HFFc6 (cell line): ENCODE results near the gene ZDHHC16. TPM values are rescaled to one million over a fixed set of nuclear protein-coding genes. Genes with fewer than 3 reads are reported as not detected.

Experiments
- DNase-seq: peaks from one replicate; pipeline ENCODE4 v3.0.0-alpha.2; 2018
- H3K27ac Mint-ChIP-seq: 2 replicates; pipeline ENCODE4 v1.8.0; 2020; ENCODE audit warnings: mild to moderate bottlenecking, mixed read lengths
- H3K27me3 Mint-ChIP-seq: 2 replicates; pipeline ENCODE4 v1.8.0; 2021; ENCODE audit warnings: mild to moderate bottlenecking, moderate library complexity, mixed read lengths; ENCODE audit not compliant: insufficient read depth
- H3K36me3 Mint-ChIP-seq: 2 replicates; pipeline ENCODE4 v1.8.0; 2021; ENCODE audit warnings: low read depth, mixed read lengths
- H3K4me1 Mint-ChIP-seq: 2 replicates; pipeline ENCODE4 v1.8.0; 2020; ENCODE audit warnings: low read depth, mixed read lengths
- H3K4me3 Mint-ChIP-seq: 2 replicates; pipeline ENCODE4 v1.8.0; 2020; ENCODE audit warnings: mild to moderate bottlenecking, moderate library complexity, mixed read lengths
- H3K9me3 Mint-ChIP-seq: 2 replicates; pipeline ENCODE4 v1.8.0; 2020; ENCODE audit warnings: mild to moderate bottlenecking, mixed read lengths
- total RNA-seq, 6 experiments: library from RNA; stranded (reverse); fragmentation: NEBNext Ultra II Directional; extraction: Animal tissue kit (Norgen Biotek cat#: 25700); gene quantifications; 2 replicates in 1 of 6; 3 replicates in 5 of 6; pipeline ENCODE4 v1.2.3, GENCODE V29; 2021
- TF ChIP-seq, protein P1 (sequence below): fragments of 200-600 bp; sonication (generic); IDR thresholded peaks from 2 replicates; pipeline ENCODE4 v1.5.0; 2021; ENCODE audit warnings: antibody characterized with exemption, mild to moderate bottlenecking

ZDHHC16 gene
- total RNA-seq, 6 experiments from 2014 or later = 60.7 to 64.9 (median 63.1) TPM

DNA sequence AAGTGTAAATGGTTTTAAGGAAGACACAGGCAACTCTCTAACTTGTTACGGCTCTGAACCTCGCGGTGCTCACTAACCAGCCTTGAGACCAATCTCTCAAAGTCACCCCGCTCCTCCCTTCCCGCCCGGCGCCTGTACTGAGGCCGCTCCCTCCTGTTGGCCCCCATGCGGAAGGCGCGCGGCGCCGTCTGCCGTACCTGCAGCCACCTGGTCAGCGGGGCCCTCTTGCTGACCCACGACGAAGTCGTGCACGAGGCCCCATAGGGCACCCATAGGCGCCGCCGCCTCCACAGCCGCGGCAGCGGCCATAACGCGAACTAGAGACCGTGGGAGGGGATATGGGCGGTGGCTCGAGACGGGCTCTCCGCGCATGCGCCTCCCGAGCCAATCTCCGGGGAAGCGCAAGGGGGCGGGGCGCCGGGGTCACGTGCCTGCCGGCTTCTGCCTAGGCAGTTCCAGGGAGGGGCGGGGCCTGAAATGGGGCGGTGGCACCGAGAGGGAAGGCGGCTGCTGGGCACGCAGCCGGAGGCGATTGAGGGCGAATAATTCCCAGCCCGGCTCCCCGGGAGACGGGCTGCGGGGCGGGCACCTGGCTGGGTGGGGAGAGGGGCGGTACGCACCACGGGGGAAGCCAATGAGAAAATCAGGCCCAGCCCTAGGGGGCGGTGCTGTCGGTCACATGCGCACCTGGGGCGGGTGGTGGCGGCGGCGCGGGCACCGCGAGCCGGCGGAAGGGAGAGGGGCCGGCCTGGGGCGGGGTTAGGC lies 52.3 kb downstream of the ZDHHC16 start, which contains the start of gene MMS19:
Gene MMS19 (minus strand): TSS at position 347 of the 765 bp plus-strand sequence. CDS start 38 bp downstream, at position 309.
- Mint-ChIP-seq H3K27me3 (no peaks in the 10 kb centered on the region; the same call in none of the 2 replicates), H3K4me3 (peak within 1 kb of the TSS; percentile 93), H3K4me1 (peaks cover 57% of the 10 kb centered on the region)

GRCh38 chr10:97498841-97499560 lies 53.0 kb downstream of the ZDHHC16 start, which contains the start of gene UBTD1:
Gene UBTD1 (plus strand): TSS chr10:97498924. CDS start chr10:97499204, 280 bp downstream.
- Mint-ChIP-seq H3K27me3 (no peaks in the 10 kb centered on the region; the same call in none of the 2 replicates), H3K4me1 (peaks cover 55% of the 10 kb centered on the region), H3K9me3 (no peaks in the 10 kb centered on the region), H3K36me3 (no peaks in the 10 kb centered on the region; the same call in 1 of the 2 replicates), H3K27ac (peak within 1 kb of the TSS; percentile 83), H3K4me3 (peak within 1 kb of the TSS; percentile 93)
- no peak for DNase-seq
- TF ChIP-seq, protein P1, sequence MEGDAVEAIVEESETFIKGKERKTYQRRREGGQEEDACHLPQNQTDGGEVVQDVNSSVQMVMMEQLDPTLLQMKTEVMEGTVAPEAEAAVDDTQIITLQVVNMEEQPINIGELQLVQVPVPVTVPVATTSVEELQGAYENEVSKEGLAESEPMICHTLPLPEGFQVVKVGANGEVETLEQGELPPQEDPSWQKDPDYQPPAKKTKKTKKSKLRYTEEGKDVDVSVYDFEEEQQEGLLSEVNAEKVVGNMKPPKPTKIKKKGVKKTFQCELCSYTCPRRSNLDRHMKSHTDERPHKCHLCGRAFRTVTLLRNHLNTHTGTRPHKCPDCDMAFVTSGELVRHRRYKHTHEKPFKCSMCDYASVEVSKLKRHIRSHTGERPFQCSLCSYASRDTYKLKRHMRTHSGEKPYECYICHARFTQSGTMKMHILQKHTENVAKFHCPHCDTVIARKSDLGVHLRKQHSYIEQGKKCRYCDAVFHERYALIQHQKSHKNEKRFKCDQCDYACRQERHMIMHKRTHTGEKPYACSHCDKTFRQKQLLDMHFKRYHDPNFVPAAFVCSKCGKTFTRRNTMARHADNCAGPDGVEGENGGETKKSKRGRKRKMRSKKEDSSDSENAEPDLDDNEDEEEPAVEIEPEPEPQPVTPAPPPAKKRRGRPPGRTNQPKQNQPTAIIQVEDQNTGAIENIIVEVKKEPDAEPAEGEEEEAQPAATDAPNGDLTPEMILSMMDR = no peak; the same call in none of the 2 replicates

More for the DNA sequence above, 52.3 kb downstream of the ZDHHC16 start, which contains the start of gene MMS19:
- TF ChIP-seq, protein P1 = peak; percentile 60
- Mint-ChIP-seq H3K36me3 (no peaks in the 10 kb centered on the region; the same call in 1 of the 2 replicates), H3K9me3 (no peaks in the 10 kb centered on the region), H3K27ac (peak within 1 kb of the TSS; percentile 81)
- peak; percentile 97 for DNase-seq

GRCh38 chr10:97499561-97500296 lies 53.8 kb downstream of the ZDHHC16 start:
- TF ChIP-seq, protein P1 = no peak
- Mint-ChIP-seq H3K27ac (peak overlapping the region; percentile 83), H3K27me3 (no peaks in the 10 kb centered on the region; the same call in none of the 2 replicates), H3K4me1 (peaks cover 48% of the 10 kb centered on the region), H3K36me3 (no peaks in the 10 kb centered on the region; the same call in 1 of the 2 replicates), H3K4me3 (peak overlapping the region; percentile 92), H3K9me3 (no peaks in the 10 kb centered on the region)
- DNase-seq = peak; percentile 59

DNA sequence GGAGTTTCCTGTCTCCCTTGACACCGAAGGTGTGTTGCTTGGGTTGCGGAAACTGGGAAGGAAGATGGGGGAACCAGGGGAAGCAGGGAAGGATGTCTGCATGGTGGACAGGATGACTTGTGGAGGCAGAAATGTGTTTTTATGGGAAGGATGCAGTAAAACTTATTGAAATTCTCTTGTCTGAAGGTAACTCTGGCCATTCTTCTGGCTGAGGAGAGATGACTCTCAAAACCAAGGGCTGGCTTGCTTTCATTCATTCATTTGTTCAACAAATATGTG lies 54.3 kb downstream of the ZDHHC16 start:
- DNase-seq = no peak
- Mint-ChIP-seq H3K27me3 (no peaks in the 10 kb centered on the region; the same call in none of the 2 replicates), H3K36me3 (no peaks in the 10 kb centered on the region; the same call in 1 of the 2 replicates), H3K27ac (peak overlapping the region; percentile 83), H3K4me3 (peak overlapping the region; percentile 92), H3K9me3 (no peaks in the 10 kb centered on the region), H3K4me1 (peaks cover 43% of the 10 kb centered on the region)
- TF ChIP-seq, protein P1 = no peak

DNA sequence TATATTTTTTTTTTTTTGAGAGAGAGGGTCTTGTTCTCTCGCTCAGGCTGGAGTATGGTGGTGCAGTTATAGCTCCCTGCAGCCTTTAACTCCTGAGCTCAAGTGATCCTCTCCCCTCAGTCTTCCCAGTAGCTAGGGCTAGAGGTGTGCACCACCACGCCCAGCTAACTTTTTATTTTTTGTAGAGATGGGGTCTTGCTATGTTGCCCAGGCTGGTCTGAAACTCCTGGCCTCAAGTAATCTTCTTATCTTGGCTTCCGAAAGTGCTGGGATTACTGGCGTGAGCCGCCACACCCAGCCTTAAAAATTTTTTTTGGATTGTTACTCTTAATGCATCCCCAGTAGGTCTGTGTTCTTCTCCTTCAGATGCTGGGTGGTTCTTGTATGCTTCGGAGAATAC lies 56.9 kb downstream of the ZDHHC16 start:
- Mint-ChIP-seq H3K4me1 (peaks cover 27% of the 10 kb centered on the region), H3K27ac (no peak overlapping the region), H3K4me3 (no peak overlapping the region), H3K27me3 (no peaks in the 10 kb centered on the region; the same call in 1 of the 2 replicates), H3K36me3 (no peaks in the 10 kb centered on the region; the same call in 1 of the 2 replicates), H3K9me3 (no peaks in the 10 kb centered on the region)
- TF ChIP-seq, protein P1 = no peak
- DNase-seq = no peak
